SHP77 treated with DMSO at 0.1 percent for 48 hours (cell line): ENCODE results near the gene MBL2.
A peak's percentile ranks its signal among the peaks of the same experiment; 100 is the strongest.

ENCODE experiments used
- DNase-seq: peaks from one replicate; lab custom pipeline; 2025; lab: John Stamatoyannopoulos, UW

Gene MBL2

DNA sequence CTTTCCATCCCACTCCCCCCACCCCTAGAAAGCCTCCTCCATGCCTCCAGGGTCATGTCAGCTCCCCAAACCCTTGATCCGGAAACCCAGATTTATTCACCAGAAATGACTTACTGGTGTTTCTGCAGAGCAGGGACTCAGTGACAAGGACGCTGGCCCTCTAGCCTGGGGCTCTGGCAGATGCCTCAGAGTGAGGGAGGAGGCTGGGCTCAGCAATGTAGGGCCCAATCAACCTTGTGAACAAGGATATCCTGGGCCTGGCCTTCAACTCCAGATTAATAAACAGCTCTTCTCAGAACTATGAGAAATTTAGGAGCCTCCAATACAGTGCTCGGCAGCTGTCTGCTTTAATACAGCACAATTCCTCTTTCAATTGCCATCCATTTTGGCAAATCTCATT, at the start of gene MBL2:
Gene MBL2, minus strand, starts transcription at position 162 of the 400 bp plus-strand sequence. CDS start 1,149 bp downstream, outside the sequence.
- no peak for DNase-seq

DNA sequence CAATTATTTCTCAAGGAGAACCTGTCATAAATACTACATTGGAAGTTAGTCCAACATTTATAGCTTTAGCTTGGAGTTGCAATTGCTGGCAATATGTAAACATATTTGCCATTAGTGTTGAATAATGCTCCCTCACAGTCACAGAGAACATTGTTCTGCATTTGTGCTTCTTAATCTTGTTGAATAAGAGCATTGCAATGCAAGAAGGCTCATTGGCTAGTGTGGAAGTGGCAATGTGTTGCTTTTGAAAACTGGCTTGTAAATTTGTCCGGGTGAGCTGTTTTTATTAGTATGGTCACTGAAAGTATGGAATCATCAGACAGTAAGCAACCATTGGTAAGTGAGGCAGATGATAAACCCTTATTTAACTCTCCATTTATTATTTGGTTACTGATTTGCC, 47.7 kb upstream of the MBL2 start:
- no peak for DNase-seq

DNA sequence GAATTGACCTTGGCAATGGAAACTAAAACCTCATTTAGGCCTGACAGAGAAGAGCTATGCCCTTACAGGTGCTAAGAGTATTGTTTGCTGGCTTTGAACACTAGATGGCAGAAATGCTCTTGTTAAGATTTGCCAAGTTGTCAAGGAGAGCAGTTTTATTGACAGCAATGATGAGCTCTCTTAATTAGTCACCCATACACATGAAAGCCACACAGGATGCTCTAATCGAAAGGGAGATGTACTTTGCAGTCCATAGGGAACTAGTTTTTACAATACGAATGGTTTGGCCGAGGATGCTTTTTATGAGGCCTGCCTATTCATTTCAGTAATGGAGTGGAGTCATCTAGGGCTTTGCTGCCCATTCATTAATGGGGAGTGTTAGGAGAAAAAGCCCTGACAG, 45.4 kb upstream of the MBL2 start:
- DNase-seq, result peak; percentile 10

DNA sequence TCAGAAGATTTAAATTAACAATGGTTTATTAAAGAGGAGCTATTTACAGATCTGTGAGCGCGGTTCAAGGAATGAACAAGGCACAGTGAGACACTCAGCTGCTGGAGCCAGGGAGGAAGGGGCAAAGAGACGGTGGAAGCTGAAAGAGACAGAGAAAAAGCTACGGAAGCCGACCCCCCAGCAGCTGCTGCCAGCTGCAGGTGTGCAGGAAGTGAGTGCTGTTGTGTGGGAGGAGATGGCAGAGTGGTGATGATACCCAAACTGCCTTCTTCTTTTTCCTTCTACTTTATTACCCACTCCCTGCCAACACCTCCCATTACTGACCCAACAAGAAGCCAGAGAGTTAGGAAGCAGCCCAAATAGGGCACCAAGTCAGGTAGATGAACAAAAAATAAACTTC, 41.9 kb upstream of the MBL2 start:
- no peak for DNase-seq

DNA sequence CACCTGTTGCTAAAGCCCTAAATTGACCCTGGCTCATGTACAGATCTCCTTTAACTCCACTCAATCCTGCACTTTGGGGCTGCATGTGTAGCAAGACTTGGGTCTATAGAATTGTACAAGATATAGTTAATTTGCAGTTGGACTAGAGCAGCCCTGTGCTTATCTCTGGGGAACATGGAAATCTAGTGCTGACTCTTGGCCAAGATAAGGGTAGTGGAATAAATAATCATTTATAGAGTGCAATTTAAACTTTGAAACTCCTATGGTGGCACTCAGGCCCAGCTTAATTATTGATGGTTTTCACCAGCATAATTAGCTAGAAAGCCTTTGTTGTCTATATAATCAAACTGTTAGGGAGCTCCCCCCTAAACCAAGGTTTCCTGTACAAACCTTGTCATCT, 39.2 kb upstream of the MBL2 start:
- DNase-seq, result no peak

DNA sequence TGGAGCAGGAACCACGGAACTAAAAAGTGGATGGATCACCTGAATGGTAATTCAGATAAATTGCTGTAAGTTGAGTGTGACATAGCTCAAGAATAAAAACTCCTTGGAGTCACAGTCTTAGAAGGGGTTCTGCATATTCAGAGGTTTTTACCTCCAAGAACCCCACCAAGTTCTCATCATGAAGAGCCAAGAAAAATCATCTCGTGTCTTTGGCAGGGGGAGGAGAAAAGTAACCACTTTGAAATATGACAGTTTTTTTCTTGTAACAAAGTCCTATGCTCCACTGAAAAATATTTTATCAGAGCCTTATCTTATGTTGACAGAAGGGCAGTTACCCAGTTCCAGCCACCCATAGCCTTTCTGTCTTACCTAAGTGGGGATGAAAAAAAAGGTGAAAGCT, 38.2 kb upstream of the MBL2 start:
- DNase-seq, result no peak

DNA sequence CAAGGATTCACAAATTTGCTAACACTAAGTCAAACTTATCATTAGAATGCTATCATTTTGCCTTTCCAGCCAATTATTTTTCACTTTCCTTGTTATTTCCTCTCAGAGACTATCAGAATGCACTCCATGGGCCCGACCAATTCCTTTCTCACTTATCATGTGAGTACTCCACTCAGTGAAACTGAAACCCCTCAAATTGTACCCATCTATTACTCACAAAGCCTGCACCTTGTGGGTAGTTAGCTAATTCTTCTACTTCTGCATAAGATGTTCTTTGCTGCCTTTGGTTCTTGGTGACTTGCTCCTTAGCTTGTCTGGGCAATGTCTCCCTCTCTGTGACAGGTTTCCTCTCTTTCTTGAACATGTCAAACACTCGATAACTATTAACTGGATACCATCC, 35.2 kb upstream of the MBL2 start:
- DNase-seq, result no peak

DNA sequence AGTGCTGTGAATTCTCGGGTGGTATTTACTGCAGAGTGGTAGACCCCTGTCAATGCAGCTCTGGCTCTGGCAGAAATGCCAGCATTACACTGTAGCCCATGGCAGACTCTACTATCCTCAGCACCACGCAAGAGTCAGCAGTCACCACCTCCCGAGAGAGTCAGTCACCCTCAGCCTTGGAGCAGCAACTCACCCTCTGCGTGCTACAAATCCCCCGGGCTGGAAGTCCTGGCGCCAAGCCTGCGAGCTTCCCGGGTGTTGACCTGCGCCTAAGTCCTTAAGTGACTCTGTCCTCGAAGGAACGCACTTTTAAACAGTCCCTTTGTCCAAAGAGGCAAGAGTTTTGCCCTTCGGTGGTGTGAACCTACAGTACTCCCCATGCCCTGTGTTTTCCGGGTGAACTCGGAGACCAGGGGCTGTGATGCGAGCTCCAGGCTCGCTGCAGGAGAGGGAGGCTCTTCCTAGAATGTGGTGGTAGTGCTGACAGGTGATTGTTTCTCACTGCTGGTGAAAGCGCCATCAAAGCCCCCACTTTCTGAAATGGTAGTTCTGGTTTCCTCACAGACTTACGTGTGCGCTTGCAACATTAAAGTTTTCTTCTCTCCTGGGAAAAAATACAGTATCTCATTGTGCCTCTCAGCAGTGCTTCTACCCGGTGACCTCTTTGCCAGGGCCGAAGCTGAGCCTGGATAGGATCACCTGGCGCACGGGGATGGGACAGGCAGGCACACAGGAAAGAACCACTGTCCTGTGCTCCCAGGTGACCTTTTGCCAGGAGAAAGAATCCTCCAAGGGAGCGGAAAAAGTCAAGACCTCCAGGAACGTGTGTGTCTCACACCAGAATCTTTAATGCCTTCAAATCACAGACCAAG, 33.1 kb upstream of the MBL2 start:
- no peak for DNase-seq

DNA sequence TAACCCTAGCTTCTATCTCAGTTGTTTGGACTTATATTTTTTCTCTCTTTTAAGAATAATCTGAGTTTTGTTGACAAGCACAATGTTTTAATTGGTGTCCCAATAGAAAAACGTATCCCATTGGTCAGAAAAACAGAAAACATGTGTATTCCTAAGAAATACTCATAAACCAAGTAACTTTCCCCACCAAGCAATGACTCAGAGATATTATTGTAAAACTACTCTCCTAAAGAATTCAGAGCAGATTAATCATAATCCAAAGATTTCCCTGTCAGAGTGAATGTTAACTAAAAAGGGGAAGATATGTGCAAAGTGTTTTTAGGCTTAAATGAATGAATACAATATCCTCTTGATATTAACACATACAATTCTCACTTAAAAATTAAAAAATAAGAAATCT, 29.4 kb upstream of the MBL2 start:
- no peak for DNase-seq

DNA sequence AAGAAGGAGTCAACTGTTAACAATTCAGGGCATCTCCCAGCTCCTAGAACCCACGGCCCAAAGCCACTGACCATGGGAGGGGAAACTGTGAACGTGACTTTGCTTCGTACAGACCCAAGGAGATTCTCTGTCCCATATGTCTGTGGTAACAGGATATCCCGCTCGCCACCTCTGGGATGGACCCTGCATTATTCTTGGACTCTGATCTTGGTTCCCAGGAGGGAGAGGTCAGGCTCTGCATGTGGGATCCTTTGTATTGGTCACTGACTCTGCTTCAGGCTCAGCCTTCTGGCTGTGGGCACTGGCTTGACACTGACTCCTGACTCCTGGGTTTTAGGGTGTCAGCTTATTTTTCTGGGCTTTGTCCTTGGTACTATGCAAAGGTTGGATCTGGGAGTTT, 13.5 kb upstream of the MBL2 start:
- DNase-seq, result no peak

DNA sequence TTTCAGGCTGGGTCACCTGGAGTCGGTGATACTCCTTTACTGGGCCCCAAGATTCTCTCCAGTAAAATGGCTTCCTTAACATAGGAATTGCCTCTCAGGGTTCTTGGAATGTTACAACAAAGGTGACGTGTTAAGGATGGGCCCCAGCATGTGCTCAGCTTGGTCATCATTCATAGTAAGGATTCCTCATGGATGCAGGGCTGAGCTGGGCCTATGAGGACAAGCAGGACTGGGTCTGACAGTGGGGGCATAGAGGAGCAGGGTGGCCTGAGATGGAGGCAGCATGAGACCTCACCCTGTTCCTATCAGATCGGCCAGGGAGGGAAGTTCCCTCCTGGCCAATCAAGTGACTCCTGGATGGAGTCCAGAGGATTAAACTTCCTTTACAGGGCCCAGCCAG, 12.8 kb upstream of the MBL2 start:
- no peak for DNase-seq

DNA sequence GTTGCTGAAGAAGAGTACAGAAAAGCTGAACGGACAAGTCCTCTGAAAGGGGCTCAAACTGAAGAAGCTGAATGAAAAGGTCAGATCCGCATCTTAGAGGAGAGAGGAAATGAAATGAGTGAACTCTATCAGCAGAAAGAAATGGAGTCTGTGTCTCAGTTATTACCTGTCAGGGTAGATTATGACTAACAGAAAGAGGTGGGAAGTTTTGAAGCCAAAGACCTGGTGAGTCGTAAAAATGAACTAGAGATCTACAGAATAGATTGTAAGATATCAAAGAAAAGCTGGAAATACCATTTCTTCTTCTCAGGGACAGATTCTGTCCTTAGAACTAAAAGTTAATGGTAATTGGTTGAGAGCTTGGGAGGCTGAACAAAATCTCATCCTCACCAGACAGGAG, 11.1 kb upstream of the MBL2 start:
- no peak for DNase-seq

DNA sequence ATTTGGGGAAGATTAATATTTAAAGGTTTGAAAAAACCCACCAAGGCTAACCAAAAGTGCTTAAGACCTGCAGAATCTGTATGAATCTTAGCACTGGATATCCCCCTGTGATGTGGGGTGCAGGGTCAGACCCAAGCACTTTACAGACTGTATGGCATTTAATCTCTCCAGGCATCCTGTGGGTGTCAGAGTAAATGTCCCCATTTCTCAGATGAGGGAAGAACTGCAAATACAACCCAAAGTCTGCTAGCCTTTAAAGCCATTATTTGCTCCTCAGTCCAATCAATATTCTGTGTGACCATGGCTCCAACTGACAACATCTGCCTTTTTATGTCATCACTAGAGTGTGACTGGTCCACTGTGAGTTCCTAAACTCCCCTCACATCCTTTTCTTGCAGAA, 10.0 kb upstream of the MBL2 start:
- no peak for DNase-seq

DNA sequence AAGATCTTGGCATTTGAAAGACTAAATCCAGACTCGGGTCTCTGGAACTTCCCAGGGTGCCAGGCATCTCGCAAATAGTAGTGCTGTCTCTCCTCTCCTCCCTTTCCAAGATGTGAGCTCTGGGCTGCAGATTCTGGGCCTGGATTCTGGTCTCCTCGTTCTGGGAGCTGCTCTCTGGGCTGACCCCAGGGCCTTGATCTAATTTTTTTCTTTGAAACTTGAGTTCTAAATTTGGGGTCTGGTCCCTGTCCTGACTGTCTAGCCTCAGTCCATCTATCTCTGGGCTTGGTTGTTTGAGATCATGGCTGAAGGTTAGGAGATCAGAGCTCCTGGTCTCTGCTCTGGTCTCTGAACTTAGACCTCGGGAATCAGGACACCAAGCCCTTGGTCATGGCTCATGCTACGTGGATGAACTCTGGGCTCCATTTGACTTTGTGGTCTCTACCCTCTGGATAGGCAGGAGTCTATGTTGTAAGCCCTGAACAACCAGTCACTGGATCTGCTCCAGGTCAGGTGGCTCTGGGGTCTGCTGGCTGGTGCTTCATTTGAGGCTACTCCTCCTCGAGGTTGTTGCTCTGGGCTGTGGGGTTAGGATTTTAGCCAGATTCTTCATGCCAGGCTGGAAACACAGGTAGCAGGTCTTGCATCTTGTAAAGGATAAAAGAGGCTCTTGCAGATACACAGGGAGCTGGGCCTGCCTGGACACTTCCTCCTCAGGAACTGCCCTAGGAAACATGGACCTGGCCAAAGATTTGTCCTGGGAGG, 8.0 kb upstream of the MBL2 start:
- DNase-seq, result no peak

DNA sequence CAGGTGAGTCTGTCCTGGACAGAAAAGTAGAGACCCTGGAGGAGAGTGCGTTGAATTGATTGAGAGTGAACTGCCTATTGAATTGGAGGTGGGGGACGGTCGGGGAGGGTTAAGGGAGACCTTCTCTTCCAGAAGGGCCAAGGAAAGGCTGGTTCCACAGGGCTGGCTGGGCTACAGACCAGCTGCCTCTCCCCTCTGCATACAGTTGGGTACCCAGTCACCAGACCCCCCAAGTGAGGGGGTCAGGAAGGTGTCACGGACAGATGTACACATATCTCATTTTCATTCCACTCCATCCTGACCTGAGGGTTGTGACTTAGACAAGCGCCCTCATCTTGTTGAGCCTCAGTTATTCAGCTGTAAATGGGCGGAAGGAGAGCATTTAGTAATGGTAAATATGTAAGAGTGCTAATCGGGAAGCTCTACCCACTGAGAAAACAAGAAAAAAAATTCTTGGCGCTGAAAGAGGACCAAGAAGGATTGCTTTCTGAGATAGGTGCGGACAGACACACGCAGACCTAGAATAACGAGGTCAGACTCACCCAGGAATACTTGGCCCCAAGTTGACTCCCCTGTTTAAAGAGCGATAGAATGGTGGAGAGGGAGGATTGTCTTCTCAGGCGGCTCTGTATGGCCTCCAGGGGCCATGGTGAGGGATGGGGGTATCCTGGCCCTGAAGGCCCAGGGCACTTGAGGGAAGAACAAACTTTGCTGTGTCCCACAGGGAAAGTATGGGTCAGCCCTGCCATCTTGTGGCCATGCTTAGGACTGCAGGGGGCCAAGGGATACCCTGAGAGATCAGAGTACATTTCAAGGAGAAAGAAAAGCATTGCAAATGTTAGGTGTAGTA, 7.2 kb upstream of the MBL2 start:
- DNase-seq, result peak; percentile 6

DNA sequence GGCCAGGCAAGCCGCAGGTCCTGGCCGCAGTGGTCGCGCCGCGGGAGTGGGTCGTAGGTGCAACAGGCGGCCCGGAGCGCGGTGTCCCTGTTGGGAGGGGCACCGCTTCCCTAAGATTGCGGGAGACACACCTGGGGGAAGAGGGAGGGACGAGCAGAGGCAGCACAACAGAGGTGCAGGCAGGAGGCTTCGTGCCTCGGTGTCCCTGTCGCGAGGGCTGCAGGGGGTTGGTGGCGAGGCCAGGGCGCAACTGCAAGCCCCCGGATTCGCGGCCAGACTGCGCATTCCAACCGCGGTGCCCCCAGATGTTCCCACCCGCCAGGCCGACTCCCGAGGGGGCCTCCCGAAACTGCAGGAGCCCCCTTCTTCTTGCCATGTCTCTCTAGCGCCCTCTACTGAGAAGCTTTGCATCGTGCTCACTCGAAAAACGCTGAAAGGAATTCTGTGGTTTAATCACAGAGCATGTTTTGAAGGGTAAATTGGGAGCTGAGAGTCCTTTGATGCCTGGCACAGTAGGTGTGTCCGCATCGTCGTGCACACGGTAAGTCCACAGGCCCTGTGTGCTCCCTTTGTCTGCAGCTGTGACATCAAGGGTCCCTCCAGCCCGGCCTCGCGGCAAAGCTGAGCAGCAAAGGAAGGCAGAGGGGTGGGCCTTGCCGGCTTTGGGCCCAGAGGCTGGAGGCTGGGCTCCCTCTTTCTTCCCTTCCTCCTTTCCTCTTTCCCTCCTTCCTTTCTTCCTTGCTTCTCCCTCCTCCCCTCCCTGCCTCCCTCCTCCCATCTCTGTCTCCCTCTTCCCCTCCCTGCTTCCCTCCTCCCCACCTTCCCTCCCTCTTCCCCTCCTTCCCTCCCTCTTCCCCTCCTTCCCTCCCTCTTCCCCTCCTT, 6.2 kb upstream of the MBL2 start:
- no peak for DNase-seq

DNA sequence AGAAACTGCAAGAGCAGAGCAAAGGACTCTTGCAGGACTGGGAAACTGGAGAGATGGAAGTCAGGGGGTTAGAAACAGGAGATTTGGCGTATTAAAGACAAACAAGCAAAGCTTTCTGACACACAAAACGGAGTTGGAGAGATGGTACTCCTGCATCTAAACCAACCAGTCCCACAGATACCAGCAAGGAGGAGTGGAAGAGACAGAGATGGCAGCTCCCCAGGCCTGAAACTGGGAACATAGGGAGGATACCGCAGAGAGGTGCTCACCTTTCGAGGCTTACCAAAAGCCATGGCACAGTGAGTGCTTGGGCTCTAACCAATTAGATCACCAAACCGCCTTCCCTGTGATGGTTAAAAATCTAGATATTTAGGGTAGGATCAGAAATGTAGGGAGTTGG, 4.8 kb upstream of the MBL2 start:
- DNase-seq, result no peak

DNA sequence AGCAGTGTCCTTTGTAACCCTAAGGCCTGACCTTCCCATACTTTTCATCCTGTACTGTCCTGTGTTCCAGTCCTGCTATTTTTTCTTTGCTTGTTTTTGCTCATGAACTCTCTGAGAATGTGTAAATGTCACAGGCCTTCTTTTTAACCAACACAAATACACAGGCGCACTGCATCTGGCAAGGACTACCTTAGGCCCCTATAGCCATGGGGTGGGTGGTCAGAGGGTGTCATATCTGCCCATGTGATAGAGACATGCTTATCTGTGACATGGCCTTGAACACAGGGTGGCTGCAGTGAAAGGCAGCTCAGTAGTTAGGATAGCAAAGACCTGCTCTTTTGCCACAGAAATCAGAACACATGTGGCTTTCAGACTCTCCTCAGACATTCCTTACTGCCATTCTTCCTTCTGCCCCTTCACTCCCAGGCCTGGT, 3.9 kb upstream of the MBL2 start:
- no peak for DNase-seq

DNA sequence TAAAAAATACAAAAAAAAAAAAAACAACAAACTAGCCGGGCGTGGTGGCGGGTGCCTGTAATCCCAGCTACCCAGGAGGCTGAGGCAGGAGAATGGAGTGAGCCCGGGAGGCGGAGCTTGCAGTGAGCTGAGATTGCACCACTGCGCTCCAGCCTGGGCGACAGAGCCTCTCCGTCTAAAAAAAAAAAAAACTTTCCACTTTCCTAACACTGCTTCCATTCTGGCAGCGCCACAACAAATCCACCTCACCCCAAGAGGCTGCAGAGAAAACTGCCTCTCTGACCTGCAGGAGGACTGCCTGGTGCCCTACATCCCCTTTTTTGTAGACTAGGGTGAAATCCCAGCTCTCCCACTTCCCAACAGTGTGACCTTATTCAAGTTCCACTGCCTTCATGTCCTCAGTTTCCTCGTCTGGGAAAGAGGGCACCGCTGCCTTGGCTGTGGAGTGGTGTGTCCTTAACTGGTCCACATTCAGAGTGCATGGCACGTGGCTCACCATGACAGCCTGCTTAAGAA, 2.6 kb upstream of the MBL2 start:
- no peak for DNase-seq

DNA sequence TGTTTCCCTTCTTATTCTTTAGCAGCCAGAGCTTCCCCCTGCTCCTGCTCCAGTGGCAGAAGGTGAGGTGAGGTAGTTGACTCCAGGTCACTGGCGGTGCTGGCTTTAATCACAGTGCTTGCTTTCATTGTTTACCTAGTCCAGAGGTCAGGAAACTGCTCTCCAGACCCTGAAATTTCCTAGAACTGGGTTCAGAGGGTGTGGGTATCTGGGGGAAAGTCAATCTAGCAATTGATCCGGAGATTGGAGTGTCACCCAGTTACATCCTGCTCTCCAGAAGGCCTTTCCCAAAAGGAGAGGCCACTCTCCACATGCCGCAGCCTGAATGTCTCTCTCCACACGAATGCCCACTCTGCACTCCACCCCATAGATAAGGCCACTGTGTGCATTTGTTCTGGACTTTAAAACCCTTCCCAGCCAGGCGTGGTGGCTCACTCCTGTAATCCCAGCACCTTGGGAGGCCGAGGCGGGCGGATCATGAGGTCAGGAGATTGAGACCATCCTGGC, 2.1 kb upstream of the MBL2 start:
- no peak for DNase-seq

DNA sequence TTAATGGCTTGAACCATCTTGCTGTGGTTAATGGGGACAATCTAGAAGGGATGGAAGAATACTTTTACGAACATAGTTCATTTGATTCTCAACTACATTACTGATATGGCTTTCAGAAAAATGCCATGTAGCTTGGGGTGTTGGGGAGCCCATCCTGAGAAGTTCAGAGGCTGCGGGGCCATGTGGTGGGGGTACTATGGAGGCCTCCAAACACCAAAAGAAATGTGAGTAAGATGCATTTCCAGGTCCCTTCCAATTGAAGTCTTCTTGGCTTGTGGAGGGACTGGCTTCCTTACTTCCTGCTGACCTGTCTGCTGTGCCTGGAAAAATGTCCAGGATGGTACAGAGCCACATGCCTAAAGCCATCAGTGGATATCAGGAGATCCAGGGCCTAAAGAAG, 1.6 kb upstream of the MBL2 start:
- no peak for DNase-seq
